GM19193 (cell line): ENCODE data around the gene VILL.

Experiments used
- POLR2A ChIP-seq: IDR thresholded peaks from 4 replicates; pipeline ENCODE4 v1.6.1; 2011; ENCODE audit not compliant: insufficient read depth, insufficient read length; ENCODE audit errors: extremely low read depth

The VILL gene

GRCh38 chr3:38046821-38047220 lies 56.2 kb downstream of the VILL start:
- no peak for TF ChIP-seq POLR2A

GRCh38 chr3:38047896-38048295 lies 57.3 kb downstream of the VILL start:
- no peak for TF ChIP-seq POLR2A

- TF ChIP-seq POLR2A: no peak
Measured at GRCh38 chr3:38049358-38050126, 59.0 kb downstream of the VILL start.

- no peak for TF ChIP-seq POLR2A
Measured at GRCh38 chr3:38051131-38051530, 60.5 kb downstream of the VILL start.

- TF ChIP-seq POLR2A: no peak
Measured at GRCh38 chr3:38054499-38055001, 64.0 kb downstream of the VILL start.
